Smooth muscle cell of the umbilical artery (primary cell): ENCODE data around the gene XPOT. TPM values are rescaled to one million over a fixed set of nuclear protein-coding genes. Genes with fewer than 3 reads are reported as not detected.

ENCODE experiments used
- total RNA-seq: library from RNA; depleted of rRNA; stranded (reverse); fragments of >200 nt; gene quantifications from 2 replicates; pipeline ENCODE4 v1.2.3, GENCODE V29; 2014

The XPOT gene, protein sequence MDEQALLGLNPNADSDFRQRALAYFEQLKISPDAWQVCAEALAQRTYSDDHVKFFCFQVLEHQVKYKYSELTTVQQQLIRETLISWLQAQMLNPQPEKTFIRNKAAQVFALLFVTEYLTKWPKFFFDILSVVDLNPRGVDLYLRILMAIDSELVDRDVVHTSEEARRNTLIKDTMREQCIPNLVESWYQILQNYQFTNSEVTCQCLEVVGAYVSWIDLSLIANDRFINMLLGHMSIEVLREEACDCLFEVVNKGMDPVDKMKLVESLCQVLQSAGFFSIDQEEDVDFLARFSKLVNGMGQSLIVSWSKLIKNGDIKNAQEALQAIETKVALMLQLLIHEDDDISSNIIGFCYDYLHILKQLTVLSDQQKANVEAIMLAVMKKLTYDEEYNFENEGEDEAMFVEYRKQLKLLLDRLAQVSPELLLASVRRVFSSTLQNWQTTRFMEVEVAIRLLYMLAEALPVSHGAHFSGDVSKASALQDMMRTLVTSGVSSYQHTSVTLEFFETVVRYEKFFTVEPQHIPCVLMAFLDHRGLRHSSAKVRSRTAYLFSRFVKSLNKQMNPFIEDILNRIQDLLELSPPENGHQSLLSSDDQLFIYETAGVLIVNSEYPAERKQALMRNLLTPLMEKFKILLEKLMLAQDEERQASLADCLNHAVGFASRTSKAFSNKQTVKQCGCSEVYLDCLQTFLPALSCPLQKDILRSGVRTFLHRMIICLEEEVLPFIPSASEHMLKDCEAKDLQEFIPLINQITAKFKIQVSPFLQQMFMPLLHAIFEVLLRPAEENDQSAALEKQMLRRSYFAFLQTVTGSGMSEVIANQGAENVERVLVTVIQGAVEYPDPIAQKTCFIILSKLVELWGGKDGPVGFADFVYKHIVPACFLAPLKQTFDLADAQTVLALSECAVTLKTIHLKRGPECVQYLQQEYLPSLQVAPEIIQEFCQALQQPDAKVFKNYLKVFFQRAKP
- 164 and 175 TPM in 2 replicates for total RNA-seq

DNA sequence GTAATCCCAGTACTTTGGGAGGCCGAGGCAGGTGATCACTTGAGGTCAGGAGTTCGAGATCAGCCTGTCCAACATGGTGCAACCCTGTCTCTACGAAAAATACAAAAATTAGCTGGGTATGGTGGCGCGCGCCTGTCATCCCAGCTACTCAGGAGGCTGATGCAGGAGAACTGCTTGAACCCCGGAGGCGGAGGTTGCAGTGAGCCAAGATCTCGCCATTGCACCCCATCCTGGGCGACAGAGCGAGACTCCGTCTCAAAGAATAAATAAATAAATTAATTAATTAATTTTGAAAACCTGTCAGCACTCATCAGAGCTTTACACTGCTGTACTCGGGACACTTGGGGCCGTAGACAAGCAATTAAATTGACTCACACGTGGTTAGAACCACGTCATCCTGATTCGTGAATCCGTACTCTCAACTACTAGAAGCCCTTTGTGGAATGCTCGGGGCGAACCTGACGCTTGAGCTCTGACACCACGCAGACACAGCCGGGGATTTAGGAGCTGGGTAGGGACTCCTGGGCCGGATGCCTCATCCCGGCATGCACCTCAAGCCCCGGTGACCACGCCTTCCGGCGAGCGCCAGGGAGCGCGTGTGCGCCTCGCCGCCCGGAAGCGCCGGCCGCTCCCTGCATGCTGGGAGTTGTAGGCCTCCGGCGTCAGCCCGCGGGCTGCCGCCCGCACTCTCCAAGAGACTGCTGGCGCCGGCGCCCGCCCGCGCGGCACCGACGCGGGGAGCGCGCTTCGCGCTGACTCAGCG, at the start of gene XPOT:
TSS of gene XPOT (plus strand) at position 686 of the 763 bp plus-strand sequence. CDS start 5,644 bp downstream, outside the sequence.

DNA sequence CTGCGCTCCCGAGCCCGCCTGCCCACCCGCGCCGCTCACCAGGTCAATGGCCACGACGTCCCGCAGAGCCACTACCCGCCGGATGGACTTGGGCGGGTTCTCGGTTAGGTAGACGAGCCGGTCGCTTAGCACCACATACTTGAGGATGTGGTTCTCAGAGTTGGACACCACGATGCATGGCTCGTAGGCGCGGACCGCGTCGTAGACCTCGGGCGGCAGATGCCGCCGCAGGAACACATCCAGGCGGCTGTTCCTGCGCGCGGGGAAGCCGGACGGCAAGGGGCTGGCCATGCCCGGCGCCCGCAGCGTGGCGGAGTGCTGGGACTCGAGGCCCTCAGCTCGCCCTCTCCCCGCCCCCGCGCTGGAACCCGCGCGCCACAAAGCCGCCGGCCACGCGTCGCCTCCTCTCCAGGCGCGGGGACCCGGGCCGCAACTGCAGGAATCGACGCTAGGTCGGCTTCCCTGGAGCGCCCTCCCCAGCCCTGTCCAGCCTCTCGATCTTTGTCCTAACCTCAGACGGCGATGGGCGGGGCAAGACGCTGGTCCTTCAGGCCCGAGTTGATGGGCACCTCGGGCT, 13.8 kb upstream of the XPOT start, which contains the start of gene C12orf56:
TSS of gene C12orf56 (minus strand) at position 484 of the 577 bp plus-strand sequence. CDS start at position 291, 193 bp downstream.

DNA sequence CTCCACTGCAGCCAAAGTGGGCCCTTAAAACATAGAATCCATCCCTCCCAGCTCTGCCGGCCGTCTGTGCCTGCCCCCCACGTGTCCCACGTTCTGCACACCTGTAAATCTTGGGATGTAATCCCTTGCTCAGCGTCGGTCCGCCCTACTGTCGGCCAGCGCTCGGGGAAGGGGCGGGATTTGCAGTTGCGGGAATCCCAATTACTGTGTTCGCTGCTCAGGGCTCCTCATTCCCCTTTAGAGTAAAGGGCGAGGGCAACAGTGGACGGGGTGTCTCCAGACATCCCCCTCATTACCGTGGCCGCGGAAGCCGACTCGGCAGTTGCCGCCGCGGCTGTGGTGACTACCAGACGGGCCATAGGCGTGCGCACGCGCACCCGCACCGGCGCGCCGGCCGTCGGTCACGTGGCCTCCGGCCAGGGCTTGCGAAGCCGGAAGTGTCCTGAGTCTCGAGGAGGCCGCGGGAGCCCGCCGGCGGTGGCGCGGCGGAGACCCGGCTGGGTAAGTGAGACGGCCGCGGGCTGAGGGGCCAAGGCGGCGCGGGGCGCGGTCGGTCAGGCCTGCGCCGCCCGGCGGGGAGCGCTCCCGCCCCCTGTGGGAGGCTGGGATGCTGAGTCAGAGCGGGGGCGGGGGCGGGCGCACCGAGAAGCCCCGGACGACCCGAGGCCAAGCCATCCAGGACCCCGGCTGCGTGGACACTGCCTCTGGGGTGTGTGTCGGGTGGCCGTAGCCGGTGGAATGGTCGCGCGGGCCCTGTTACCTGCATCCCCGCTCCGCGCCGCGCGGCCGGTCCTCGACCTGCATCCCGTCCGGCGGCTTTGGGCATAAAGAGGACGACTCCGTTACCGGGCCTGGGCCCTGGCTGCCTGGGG, 47.7 kb downstream of the XPOT start, which contains the start of gene TBK1:
TSS of gene TBK1 (plus strand) at position 434 of the 872 bp plus-strand sequence. CDS start 3,751 bp downstream, outside the sequence.

Other genes with a start within 250 kb of the XPOT start
- 5.6 and 8.4 TPM in 2 replicates for gene KICS2, start 182.1 kb upstream of the XPOT start, total RNA-seq
- 0.30 and 1.8 TPM in 2 replicates for gene C12orf56, start 13.6 kb upstream of the XPOT start, total RNA-seq
- gene TBK1, start 47.7 kb downstream of the XPOT start, total RNA-seq: 42.2 and 43.7 TPM in 2 replicates
- 14.3 and 32.2 TPM in 2 replicates for gene RASSF3, start 206.1 kb downstream of the XPOT start, total RNA-seq